ENCODE results near the gene ZBTB2.

Gene ZBTB2

GRCh38 chr6:151352410-151353396 lies 38.7 kb downstream of the ZBTB2 start:
- H3K4me1 ChIP-seq (ENCODE audit: insufficient read depth, low read length): no peaks in the 10 kb centered on the region
- no peak for DNase-seq
- ATAC-seq (ENCODE audit: insufficient read depth, low read depth): no peak
- no peak overlapping the region for H3K9ac ChIP-seq (ENCODE audit: low read depth, low read length)
- no peaks in the 10 kb centered on the region for H3K36me3 ChIP-seq (ENCODE audit: insufficient read depth, low read length)
- H3K27ac ChIP-seq (ENCODE audit: low read length): no peak overlapping the region
- H4K20me1 ChIP-seq (ENCODE audit: insufficient read depth, low read length): no peaks in the 10 kb centered on the region
- H3K27me3 ChIP-seq (ENCODE audit: insufficient read depth, low read length, poor library complexity): no peaks in the 10 kb centered on the region
- H2AFZ ChIP-seq (ENCODE audit: low read depth, low read length): no peak overlapping the region
- no peak overlapping the region for H3K4me2 ChIP-seq (ENCODE audit: insufficient read depth, low read length)
- no peak overlapping the region for H3K4me3 ChIP-seq (ENCODE audit: low read depth in 1 of 2, low read length in 2 of 2)
- no peak for TF ChIP-seq EZH2 (IDR thresholded peaks at IDR 0.05; ENCODE audit: borderline replicate concordance, low read depth, low read length, severe bottlenecking)
- TF ChIP-seq, protein P1, sequence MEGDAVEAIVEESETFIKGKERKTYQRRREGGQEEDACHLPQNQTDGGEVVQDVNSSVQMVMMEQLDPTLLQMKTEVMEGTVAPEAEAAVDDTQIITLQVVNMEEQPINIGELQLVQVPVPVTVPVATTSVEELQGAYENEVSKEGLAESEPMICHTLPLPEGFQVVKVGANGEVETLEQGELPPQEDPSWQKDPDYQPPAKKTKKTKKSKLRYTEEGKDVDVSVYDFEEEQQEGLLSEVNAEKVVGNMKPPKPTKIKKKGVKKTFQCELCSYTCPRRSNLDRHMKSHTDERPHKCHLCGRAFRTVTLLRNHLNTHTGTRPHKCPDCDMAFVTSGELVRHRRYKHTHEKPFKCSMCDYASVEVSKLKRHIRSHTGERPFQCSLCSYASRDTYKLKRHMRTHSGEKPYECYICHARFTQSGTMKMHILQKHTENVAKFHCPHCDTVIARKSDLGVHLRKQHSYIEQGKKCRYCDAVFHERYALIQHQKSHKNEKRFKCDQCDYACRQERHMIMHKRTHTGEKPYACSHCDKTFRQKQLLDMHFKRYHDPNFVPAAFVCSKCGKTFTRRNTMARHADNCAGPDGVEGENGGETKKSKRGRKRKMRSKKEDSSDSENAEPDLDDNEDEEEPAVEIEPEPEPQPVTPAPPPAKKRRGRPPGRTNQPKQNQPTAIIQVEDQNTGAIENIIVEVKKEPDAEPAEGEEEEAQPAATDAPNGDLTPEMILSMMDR (IDR thresholded peaks at IDR 0.05; ENCODE audit: borderline replicate concordance, extremely low read depth, low read length, poor library complexity, severe bottlenecking): no peak
- H3K9me3 ChIP-seq (ENCODE audit: insufficient read depth, low read length, severe bottlenecking): no peaks in the 10 kb centered on the region
- no peaks in the 10 kb centered on the region for H3K79me2 ChIP-seq (ENCODE audit: insufficient read depth, low read length)

DNA sequence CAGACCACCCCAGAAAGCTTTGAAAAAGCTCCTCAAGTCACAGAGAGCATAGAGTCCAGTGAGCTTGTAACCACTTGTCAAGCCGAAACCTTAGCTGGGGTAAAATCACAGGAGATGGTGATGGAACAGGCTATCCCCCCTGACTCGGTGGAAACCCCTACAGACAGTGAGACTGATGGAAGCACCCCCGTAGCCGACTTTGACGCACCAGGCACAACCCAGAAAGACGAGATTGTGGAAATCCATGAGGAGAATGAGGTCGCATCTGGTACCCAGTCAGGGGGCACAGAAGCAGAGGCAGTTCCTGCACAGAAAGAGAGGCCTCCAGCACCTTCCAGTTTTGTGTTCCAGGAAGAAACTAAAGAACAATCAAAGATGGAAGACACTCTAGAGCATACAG lies 39.6 kb downstream of the ZBTB2 start:
- Histone ChIP-seq H2AFZ (ENCODE audit: low read depth, low read length) (no peak overlapping the region), H3K36me3 (ENCODE audit: insufficient read depth, low read length) (no peaks in the 10 kb centered on the region), H3K27ac (ENCODE audit: low read length) (no peak overlapping the region), H3K79me2 (ENCODE audit: insufficient read depth, low read length) (no peaks in the 10 kb centered on the region), H4K20me1 (ENCODE audit: insufficient read depth, low read length) (no peaks in the 10 kb centered on the region), H3K9me3 (ENCODE audit: insufficient read depth, low read length, severe bottlenecking) (no peaks in the 10 kb centered on the region), H3K9ac (ENCODE audit: low read depth, low read length) (no peak overlapping the region), H3K27me3 (ENCODE audit: insufficient read depth, low read length, poor library complexity) (no peaks in the 10 kb centered on the region), H3K4me3 (ENCODE audit: low read depth in 1 of 2, low read length in 2 of 2) (no peak overlapping the region), H3K4me2 (ENCODE audit: insufficient read depth, low read length) (no peak overlapping the region), H3K4me1 (ENCODE audit: insufficient read depth, low read length) (no peaks in the 10 kb centered on the region)
- ATAC-seq (ENCODE audit: insufficient read depth, low read depth) (no peak), DNase-seq (no peak)
- TF ChIP-seq, protein P1 (IDR thresholded peaks at IDR 0.05; ENCODE audit: borderline replicate concordance, extremely low read depth, low read length, poor library complexity, severe bottlenecking): no peak
- TF ChIP-seq EZH2 (IDR thresholded peaks at IDR 0.05; ENCODE audit: borderline replicate concordance, low read depth, low read length, severe bottlenecking): no peak

GRCh38 chr6:151351146-151351700 lies 40.1 kb downstream of the ZBTB2 start:
- DNase-seq (no peak), ATAC-seq (ENCODE audit: insufficient read depth, low read depth) (no peak)
- H4K20me1 ChIP-seq (ENCODE audit: insufficient read depth, low read length): no peaks in the 10 kb centered on the region
- H3K36me3 ChIP-seq (ENCODE audit: insufficient read depth, low read length): no peaks in the 10 kb centered on the region
- H3K4me3 ChIP-seq (ENCODE audit: low read depth in 1 of 2, low read length in 2 of 2): no peak overlapping the region
- H3K27me3 ChIP-seq (ENCODE audit: insufficient read depth, low read length, poor library complexity): no peaks in the 10 kb centered on the region
- no peak overlapping the region for H2AFZ ChIP-seq (ENCODE audit: low read depth, low read length)
- no peak for TF ChIP-seq EZH2 (IDR thresholded peaks at IDR 0.05; ENCODE audit: borderline replicate concordance, low read depth, low read length, severe bottlenecking)
- TF ChIP-seq, protein P1 (IDR thresholded peaks at IDR 0.05; ENCODE audit: borderline replicate concordance, extremely low read depth, low read length, poor library complexity, severe bottlenecking): no peak
- no peak overlapping the region for H3K27ac ChIP-seq (ENCODE audit: low read length)
- no peak overlapping the region for H3K9ac ChIP-seq (ENCODE audit: low read depth, low read length)
- H3K4me2 ChIP-seq (ENCODE audit: insufficient read depth, low read length): no peak overlapping the region
- no peaks in the 10 kb centered on the region for H3K4me1 ChIP-seq (ENCODE audit: insufficient read depth, low read length)
- H3K9me3 ChIP-seq (ENCODE audit: insufficient read depth, low read length, severe bottlenecking): no peaks in the 10 kb centered on the region
- H3K79me2 ChIP-seq (ENCODE audit: insufficient read depth, low read length): no peaks in the 10 kb centered on the region
